GM21717 (cell line): ENCODE data around the gene ATAD1.
"Not testable (repeated sequence)": the region's sequence is repeated elsewhere in the genome, so short reads cannot be mapped to it uniquely, and the experiment has no call there.

Experiments used
- ATAC-seq: cut with Tn5 transposase; IDR thresholded peaks from one replicate; pipeline ENCODE4 v1.9.1; 2021; ENCODE audit warnings: mild to moderate bottlenecking, moderate library complexity; ENCODE audit not compliant: unreplicated experiment

Gene ATAD1

GRCh38 chr10:87817609-87818504 lies at the start of gene ATAD1:
ATAD1 (minus strand) TSS chr10:87818226; CDS start chr10:87814599, 3,627 bp downstream.
- ATAC-seq = peak; percentile 65

- no peak for ATAC-seq
These were observed 49.4 kb upstream of the ATAD1 start for GRCh38 chr10:87867453-87867852.

GRCh38 chr10:87866412-87866974 lies 48.5 kb upstream of the ATAD1 start:
- no peak for ATAC-seq

- ATAC-seq = no peak
These were observed 47.3 kb upstream of the ATAD1 start for GRCh38 chr10:87865241-87865881.

- no peak for ATAC-seq
These were observed 46.6 kb upstream of the ATAD1 start for GRCh38 chr10:87864496-87865059.

- ATAC-seq = peak; percentile 3
These were observed 46.0 kb upstream of the ATAD1 start for GRCh38 chr10:87863951-87864495.

- peak; percentile 33 for ATAC-seq
These were observed 45.3 kb upstream of the ATAD1 start, which contains the start of the genes KLLN and PTEN for GRCh38 chr10:87863053-87863943. KLLN (minus strand) TSS chr10:87863533; CDS start chr10:87862487, 1,046 bp downstream. PTEN (plus strand) TSS chr10:87863625; CDS start chr10:87864470, 845 bp downstream.

- ATAC-seq = peak; percentile 8
These were observed 44.6 kb upstream of the ATAD1 start for GRCh38 chr10:87862679-87863052.

GRCh38 chr10:87861953-87862678 lies 44.1 kb upstream of the ATAD1 start:
- ATAC-seq = peak; percentile 48

GRCh38 chr10:87861566-87861952 lies 43.5 kb upstream of the ATAD1 start:
- no peak for ATAC-seq

- no peak for ATAC-seq
These were observed 42.9 kb upstream of the ATAD1 start for GRCh38 chr10:87860816-87861403.

GRCh38 chr10:87860156-87860795 lies 42.2 kb upstream of the ATAD1 start:
- ATAC-seq = no peak

- ATAC-seq = not testable (repeated sequence)
These were observed 37.6 kb upstream of the ATAD1 start for GRCh38 chr10:87855665-87856064.

GRCh38 chr10:87855247-87855646 lies 37.2 kb upstream of the ATAD1 start:
- ATAC-seq = not testable (repeated sequence)

- no peak for ATAC-seq
These were observed 34.1 kb upstream of the ATAD1 start for GRCh38 chr10:87852089-87852488.

- no peak for ATAC-seq
These were observed 32.7 kb upstream of the ATAD1 start for GRCh38 chr10:87850742-87851205.

GRCh38 chr10:87849001-87849400 lies 31.0 kb upstream of the ATAD1 start:
- no peak for ATAC-seq

GRCh38 chr10:87847550-87847949 lies 29.5 kb upstream of the ATAD1 start:
- ATAC-seq = no peak
